ENCODE results near the gene GRHL3.

- TF ChIP-seq EZH2 (IDR thresholded peaks at IDR 0.05; ENCODE audit: borderline replicate concordance, low read length) (no peak), CTCF (IDR thresholded peaks at IDR 0.05; ENCODE audit: low read length) (no peak)
Measured at GRCh38 chr1:24325587-24326449, 6.7 kb downstream of the GRHL3 start.

Data from OCI-LY1 (cell line).